T-helper 1 cell treated with Interleukin-12 subunit alpha and Interleukin-12 subunit beta and Interleukin-4 antibody, amounts not matched to agents 30 ng/mL and 1 ng/mL, for 36 hours (primary cell): ENCODE data around the gene USP51. TPM values are rescaled to one million over a fixed set of nuclear protein-coding genes. Genes with fewer than 3 reads are reported as not detected.
"Not testable (repeated sequence)": the region's sequence is repeated elsewhere in the genome, so short reads cannot be mapped to it uniquely, and the experiment has no call there.

Source experiments
- intact Hi-C: fragments of 100-400 bp; cut with micrococcal nuclease; formaldehyde crosslinking; loops from one replicate; pipeline ENCODE4 v1.15.1; 2024
- total RNA-seq: library from RNA; stranded (reverse); gene quantifications from 2 replicates; pipeline ENCODE4 v1.2.3, GENCODE V29; 2022

The USP51 gene
- total RNA-seq, 1 donor from 2014 or later, result 1.2 TPM

GRCh38 chrX:55465791-55466190 lies 23.9 kb downstream of the USP51 start:
- intact Hi-C loops, result not testable (repeated sequence)

GRCh38 chrX:55465108-55465507 lies 24.5 kb downstream of the USP51 start:
- intact Hi-C loops, result not testable (repeated sequence)

GRCh38 chrX:55464050-55464449 lies 25.6 kb downstream of the USP51 start:
- intact Hi-C loops, result not testable (repeated sequence)

- intact Hi-C loops, result not testable (repeated sequence)
These were observed 29.7 kb downstream of the USP51 start for GRCh38 chrX:55459926-55460325.

- intact Hi-C loops, result not testable (repeated sequence)
These were observed 30.2 kb downstream of the USP51 start for GRCh38 chrX:55459426-55459825.

GRCh38 chrX:55455708-55456107 lies 33.9 kb downstream of the USP51 start:
- intact Hi-C loops, result not testable (repeated sequence)

- intact Hi-C loops, result no loop called here
These were observed 36.9 kb downstream of the USP51 start for GRCh38 chrX:55452833-55453124.

- intact Hi-C loops, result no loop called here
These were observed 37.4 kb downstream of the USP51 start, which contains the start of gene MAGEH1 for GRCh38 chrX:55451990-55452832. TSS of gene MAGEH1 (plus strand) at chrX:55452127. CDS start at chrX:55452375, 248 bp downstream.

GRCh38 chrX:55451626-55451989 lies 38.0 kb downstream of the USP51 start:
- intact Hi-C loops, result no loop called here

GRCh38 chrX:55451141-55451540 lies 38.5 kb downstream of the USP51 start:
- intact Hi-C loops, result no loop called here

- intact Hi-C loops, result no loop called here
These were observed 39.4 kb downstream of the USP51 start for GRCh38 chrX:55450259-55450658.

- intact Hi-C loops, result not testable (repeated sequence)
These were observed 46.2 kb downstream of the USP51 start for GRCh38 chrX:55443468-55443867.

Other genes starting within 250 kb of the USP51 start
- not detected in 2 replicates for gene PAGE3, start 224.9 kb downstream of the USP51 start, total RNA-seq
- gene MAGEH1, start 37.7 kb downstream of the USP51 start, total RNA-seq, result 14.4 and 18.4 TPM in 2 replicates
- gene FOXR2, start 133.6 kb upstream of the USP51 start, total RNA-seq, result not detected in 2 replicates
- gene RRAGB, start 227.9 kb upstream of the USP51 start, total RNA-seq, result 9.3 and 10.3 TPM in 2 replicates